Thymus (tissue), 11 donors: Measurements from ENCODE around the gene GNAL. TPM values are rescaled to one million over a fixed set of nuclear protein-coding genes. Genes with fewer than 3 reads are reported as not detected.
"Not testable (repeated sequence)": the region's sequence is repeated elsewhere in the genome, so short reads cannot be mapped to it uniquely, and the experiment has no call there.

Experiments used
- DNase-seq, 9 donors: peaks; one replicate each; pipeline ENCODE4 v3.0.0-alpha.2; 2013; ENCODE audit warnings: low spot score in 9 of 9, low read depth in 6 of 9, missing footprints in 1 of 9
- H3K27ac ChIP-seq, 2 donors: one replicate each; pipeline ENCODE4 v1.5.1; 2013; ENCODE audit warnings: control low read depth in 1 of 2, low read depth in 1 of 2, low read length in 1 of 2, mild to moderate bottlenecking in 1 of 2, moderate library complexity in 1 of 2
- H3K27me3 ChIP-seq, 2 donors: one replicate each; pipeline ENCODE4 v1.5.1; 2013; ENCODE audit warnings: low read length in 1 of 2; ENCODE audit not compliant: control insufficient read depth in 2 of 2, insufficient read depth in 1 of 2
- H3K36me3 ChIP-seq, 2 donors: one replicate each; pipeline ENCODE4 v1.5.1; 2013; ENCODE audit warnings: low read length in 1 of 2, mild to moderate bottlenecking in 1 of 2, moderate library complexity in 1 of 2; ENCODE audit not compliant: control insufficient read depth in 2 of 2, insufficient read depth in 2 of 2
- H3K4me1 ChIP-seq, 2 donors: one replicate each; pipeline ENCODE4 v1.5.1; 2013; ENCODE audit warnings: low read length in 2 of 2; ENCODE audit not compliant: control insufficient read depth in 2 of 2, insufficient read depth in 2 of 2
- H3K4me3 ChIP-seq, 2 donors: one replicate each; pipeline ENCODE4 v1.5.1; 2013; ENCODE audit warnings: low read length in 2 of 2, control low read depth in 1 of 2, mild to moderate bottlenecking in 1 of 2
- H3K9me3 ChIP-seq, 2 donors: one replicate each; pipeline ENCODE4 v1.5.1; 2013; ENCODE audit warnings: low read length in 1 of 2, mild to moderate bottlenecking in 1 of 2; ENCODE audit not compliant: control insufficient read depth in 2 of 2, insufficient read depth in 1 of 2
- WGBS: extraction: QIAGEN DNeasy Blood & Tissue Kit; methylation state at CpG from one replicate; pipeline ENCODE4 v1.1.7; 2013; 5-methylcytosine and 5-hydroxymethylcytosine counted together
- polyA plus RNA-seq: library from polyadenylated mRNA; stranded (reverse); fragments of 200-250 nt; gene quantifications from one replicate; pipeline ENCODE4 v1.2.3, GENCODE V29; 2013
- total RNA-seq: library from RNA; stranded (reverse); fragments of 120-200 nt; gene quantifications from one replicate; pipeline ENCODE4 v1.2.4, GENCODE V29; 2013
- donor health status: healthy.

GNAL gene
- total and polyA plus RNA-seq, 2 donors = 1.7 to 7.5 TPM

- Histone ChIP-seq H3K4me3 (no peak overlapping the region), H3K9me3 (no peaks in the 10 kb centered on the region), H3K36me3 (peaks cover 42 to 47% of the 10 kb centered on the region in 2 donors), H3K27me3 (no peaks in the 10 kb centered on the region), H3K27ac (no peak overlapping the region), H3K4me1 (no peaks in the 10 kb centered on the region)
- DNase-seq = no peak
- WGBS = 90% methylated on average over 1 of the region's 1 CpG
Observed at GRCh38 chr18:11883153-11883552, 194.1 kb downstream of the GNAL start.

- Histone ChIP-seq H3K4me1 (no peaks in the 10 kb centered on the region), H3K27me3 (no peaks in the 10 kb centered on the region), H3K4me3 (no peak overlapping the region), H3K36me3 (peaks cover 52 to 58% of the 10 kb centered on the region in 2 donors), H3K27ac (no peak overlapping the region), H3K9me3 (no peaks in the 10 kb centered on the region)
- 93% methylated on average over 12 of the region's 12 CpGs for WGBS
- DNase-seq = no peak
Observed at GRCh38 chr18:11884396-11885030, 195.4 kb downstream of the GNAL start.

- Histone ChIP-seq H3K4me3 (no peak overlapping the region), H3K4me1 (no peaks in the 10 kb centered on the region), H3K27me3 (no peaks in the 10 kb centered on the region), H3K36me3 (peaks cover 56 to 61% of the 10 kb centered on the region in 2 donors), H3K9me3 (no peaks in the 10 kb centered on the region), H3K27ac (no peak overlapping the region)
- no peak for DNase-seq
- 96% methylated on average over 22 of the region's 22 CpGs for WGBS
Observed at GRCh38 chr18:11885278-11885947, 196.3 kb downstream of the GNAL start.

- H3K4me3 ChIP-seq = no peak overlapping the region
- H3K27me3 ChIP-seq = no peaks in the 10 kb centered on the region
- no peak overlapping the region for H3K27ac ChIP-seq
- DNase-seq = no peak
- H3K36me3 ChIP-seq = peaks cover 54 to 57% of the 10 kb centered on the region in 2 donors
- WGBS = 97% methylated on average over 19 of the region's 19 CpGs
- H3K9me3 ChIP-seq = no peaks in the 10 kb centered on the region
- H3K4me1 ChIP-seq = no peaks in the 10 kb centered on the region
Observed at GRCh38 chr18:11886577-11887110, 197.6 kb downstream of the GNAL start.

GRCh38 chr18:11887328-11888128 lies 198.5 kb downstream of the GNAL start:
- H3K36me3 ChIP-seq = peaks cover 57 to 58% of the 10 kb centered on the region in 2 donors

GRCh38 chr18:11888726-11889125 lies 199.7 kb downstream of the GNAL start:
- Histone ChIP-seq H3K27me3 (no peaks in the 10 kb centered on the region), H3K9me3 (no peaks in the 10 kb centered on the region), H3K36me3 (peaks cover 62 to 68% of the 10 kb centered on the region in 2 donors), H3K4me1 (no peaks in the 10 kb centered on the region), H3K27ac (no peak overlapping the region), H3K4me3 (no peak overlapping the region)
- 98% methylated on average over 2 of the region's 2 CpGs for whole genome bisulfite sequencing
- no peak for DNase-seq

More at GRCh38 chr18:11887328-11888128, 198.5 kb downstream of the GNAL start:
- WGBS = 95% methylated on average over 8 of the region's 8 CpGs
- H3K27me3 ChIP-seq = no peaks in the 10 kb centered on the region
- H3K4me1 ChIP-seq = no peaks in the 10 kb centered on the region
- H3K9me3 ChIP-seq = no peaks in the 10 kb centered on the region
- DNase-seq = no peak
- no peak overlapping the region for H3K27ac ChIP-seq
- H3K4me3 ChIP-seq = no peak overlapping the region

- H3K36me3 ChIP-seq = peaks cover 66 to 67% of the 10 kb centered on the region in 2 donors
- DNase-seq = no peak
- H3K27me3 ChIP-seq = no peaks in the 10 kb centered on the region
- no peak overlapping the region for H3K4me3 ChIP-seq
- H3K9me3 ChIP-seq = no peaks in the 10 kb centered on the region
- no peaks in the 10 kb centered on the region for H3K4me1 ChIP-seq
- H3K27ac ChIP-seq = no peak overlapping the region
- 99% methylated on average over 5 of the region's 5 CpGs for WGBS
Observed at GRCh38 chr18:11889284-11889683, 200.2 kb downstream of the GNAL start.

- H3K4me3 ChIP-seq = no peak overlapping the region
- H3K36me3 ChIP-seq = peaks cover 50 to 68% of the 10 kb centered on the region in 2 donors
- H3K9me3 ChIP-seq = no peaks in the 10 kb centered on the region
- DNase-seq = no peak
- H3K27ac ChIP-seq = no peak overlapping the region
- 98% methylated on average over 9 of the region's 9 CpGs for WGBS
- no peaks in the 10 kb centered on the region for H3K4me1 ChIP-seq
- H3K27me3 ChIP-seq = no peaks in the 10 kb centered on the region
Observed at GRCh38 chr18:11891737-11892136, 202.7 kb downstream of the GNAL start.

GRCh38 chr18:11892438-11892837 lies 203.4 kb downstream of the GNAL start:
- DNase-seq, H3K4me3 ChIP-seq, H3K27me3 ChIP-seq, H3K9me3 ChIP-seq, H3K27ac ChIP-seq, H3K4me1 ChIP-seq: not testable (repeated sequence)
- H3K36me3 ChIP-seq = peaks cover 45 to 62% of the 10 kb centered on the region in 2 donors
- 93% methylated on average over 7 of the region's 7 CpGs for whole genome bisulfite sequencing
